Spleen (tissue), 11 donors: ENCODE measurements around the gene EPHA6. TPM values are rescaled to one million over a fixed set of nuclear protein-coding genes. Genes with fewer than 3 reads are reported as not detected.

ENCODE experiments used
- DNase-seq: peaks from one replicate; pipeline ENCODE4 v3.0.0-alpha.2; 2020
- H3K27ac ChIP-seq, 8 donors: fragments of 200-600 bp; sonication (generic) in 7 of 8; 1 replicate in 4 of 8; 2 replicates in 4 of 8; pipeline versions ENCODE4 v1.5.0 to v1.8.0; 2016 to 2021; ENCODE audit warnings: inconsistent platforms in 4 of 8, mild to moderate bottlenecking in 4 of 8, moderate library complexity in 1 of 8
- H3K27me3 ChIP-seq, 7 donors: fragments of 200-600 bp; sonication (generic) in 6 of 7; replicated peaks in 1 of 7; 1 replicate in 4 of 7; 2 replicates in 3 of 7; pipeline versions ENCODE4 v1.5.0 to v1.8.0; 2016 to 2021; ENCODE audit warnings: inconsistent platforms in 3 of 7, mild to moderate bottlenecking in 1 of 7
- H3K36me3 ChIP-seq, 6 donors: fragments of 200-600 bp; sonication (generic) in 5 of 6; 1 replicate in 4 of 6; 2 replicates in 2 of 6; pipeline versions ENCODE4 v1.5.0 to v1.8.0; 2016 to 2021; ENCODE audit warnings: inconsistent platforms in 2 of 6
- H3K4me1 ChIP-seq, 6 donors: fragments of 200-600 bp; sonication (generic) in 5 of 6; 1 replicate in 3 of 6; 2 replicates in 3 of 6; pipeline versions ENCODE4 v1.5.0 to v1.8.0; 2016 to 2021; ENCODE audit warnings: inconsistent platforms in 3 of 6
- H3K4me3 ChIP-seq, 8 donors: fragments of 200-600 bp; sonication (generic) in 7 of 8; 1 replicate in 4 of 8; 2 replicates in 4 of 8; pipeline versions ENCODE4 v1.5.0 to v1.8.0; 2016 to 2021; ENCODE audit warnings: inconsistent platforms in 4 of 8, mild to moderate bottlenecking in 4 of 8, moderate library complexity in 2 of 8
- H3K9me3 ChIP-seq, 8 donors: fragments of 200-600 bp; sonication (generic) in 7 of 8; 1 replicate in 4 of 8; 2 replicates in 4 of 8; pipeline versions ENCODE4 v1.5.0 to v1.8.0; 2016 to 2021; ENCODE audit warnings: inconsistent platforms in 4 of 8
- CTCF ChIP-seq, 11 experiments: fragments of 200-600 bp in 7 of 11; fragments of 450-650 bp in 4 of 11; sonication (generic) in 4 of 11; IDR thresholded peaks in 8 of 11; conservative IDR thresholded peaks in 3 of 11; 1 replicate in 7 of 11; 2 replicates in 4 of 11; pipeline versions ENCODE4 v1.4.0 to v1.8.0; 2016 to 2021; ENCODE audit warnings: antibody characterized with exemption in 11 of 11, inconsistent platforms in 4 of 11, mild to moderate bottlenecking in 1 of 11
- POLR2A ChIP-seq, 3 donors: fragments of 450-650 bp; IDR thresholded peaks; one replicate each; pipeline ENCODE4 v1.5.1; 2017; ENCODE audit warnings: antibody characterized with exemption in 3 of 3, mild to moderate bottlenecking in 1 of 3
- POLR2AphosphoS5 ChIP-seq, 3 donors: sonication (generic); formaldehyde crosslinking; IDR thresholded peaks; one replicate each; pipeline ENCODE4 v1.5.1; 2017; ENCODE audit warnings: antibody characterized with exemption in 3 of 3
- WGBS, 5 donors: extraction: QIAGEN DNeasy Blood & Tissue Kit in 3 of 5; methylation state at CpG; one replicate each; pipeline versions ENCODE4 v1.1.5 to v1.1.7; 2013 to 2018; 5-methylcytosine and 5-hydroxymethylcytosine counted together
- intact Hi-C: fragments of 100-400 bp; cut with DNase I; formaldehyde crosslinking; loops from one replicate; pipeline ENCODE4 v1.15.0; 2023; ENCODE audit warnings: low total_unique reads
- polyA plus RNA-seq, 3 donors: library from polyadenylated mRNA; stranded (reverse); fragments of 200-250 nt; gene quantifications; one replicate each; pipeline ENCODE4 v1.2.1, GENCODE V29; 2013
- total RNA-seq, 7 donors: library from RNA; depleted of rRNA in 3 of 7; stranded (reverse); fragments of >200 nt in 3 of 7; fragmentation: NEBNext Ultra II Directional in 4 of 7; extraction: Animal tissue kit (Norgen Biotek cat#: 25700) in 4 of 7; gene quantifications; one replicate each; pipeline versions ENCODE4 v1.1.0 to v1.2.1, GENCODE V29; 2016 to 2021
- donor health status: healthy with polysubstance abuse.
- donor health status: DM: no; HTN: no; CAD: no; lungs with moderate emphysema.
- donor health status: DM: no; HTN: no; CAD: no.
- donor health status: Bipolar disorder and iron deficiency.
- donor health status: healthy.
- donor health status: DM: no; HTN: no; CAD: no.
- donor health status: DM: yes; HTN: yes; CAD: no.

The EPHA6 gene
- total and polyA plus RNA-seq, 10 donors = 0.44 TPM; not detected in 9

GRCh38 chr3:97232393-97233034 is 418.1 kb downstream of the EPHA6 start:
- no peak overlapping the region for H3K27ac ChIP-seq
- H3K36me3 ChIP-seq = no peaks in the 10 kb centered on the region
- DNase-seq = no peak
- intact Hi-C loops = no loop called here
- peaks cover 0 to 9% (median 0%) of the 10 kb centered on the region in 8 donors for H3K9me3 ChIP-seq
- H3K4me1 ChIP-seq = no peaks in the 10 kb centered on the region
- H3K4me3 ChIP-seq = no peak overlapping the region
- no peak for TF ChIP-seq CTCF (IDR thresholded peaks at IDR 0.05 in 8 of 11, conservative IDR thresholded peaks at IDR 0.05 in 3 of 11)
- TF ChIP-seq POLR2AphosphoS5 (IDR thresholded peaks at IDR 0.05) = no peak
- no peak for TF ChIP-seq POLR2A (IDR thresholded peaks at IDR 0.05)
- no peaks in the 10 kb centered on the region for H3K27me3 ChIP-seq
- 54 to 79% (median 69%) methylated on average over 5 of the region's 5 CpGs for WGBS, 5 donors

GRCh38 chr3:97235179-97235578 is 420.8 kb downstream of the EPHA6 start:
- H3K36me3 ChIP-seq = no peaks in the 10 kb centered on the region
- H3K9me3 ChIP-seq = peaks cover 0 to 9% (median 0%) of the 10 kb centered on the region in 8 donors
- no peaks in the 10 kb centered on the region for H3K27me3 ChIP-seq
- intact Hi-C loops = no loop called here
- no peak for TF ChIP-seq CTCF (IDR thresholded peaks at IDR 0.05 in 8 of 11, conservative IDR thresholded peaks at IDR 0.05 in 3 of 11)
- TF ChIP-seq POLR2A (IDR thresholded peaks at IDR 0.05) = no peak
- no peak for TF ChIP-seq POLR2AphosphoS5 (IDR thresholded peaks at IDR 0.05)
- H3K27ac ChIP-seq = no peak overlapping the region
- H3K4me3 ChIP-seq = no peak overlapping the region
- H3K4me1 ChIP-seq = no peaks in the 10 kb centered on the region
- DNase-seq = no peak

GRCh38 chr3:97235611-97236315 is 421.4 kb downstream of the EPHA6 start:
- TF ChIP-seq POLR2AphosphoS5 (IDR thresholded peaks at IDR 0.05) = no peak
- TF ChIP-seq POLR2A (IDR thresholded peaks at IDR 0.05) = no peak
- TF ChIP-seq CTCF (IDR thresholded peaks at IDR 0.05 in 8 of 11, conservative IDR thresholded peaks at IDR 0.05 in 3 of 11) = no peak
- no peaks in the 10 kb centered on the region for H3K4me1 ChIP-seq
- no peak overlapping the region for H3K27ac ChIP-seq
- peaks cover 0 to 9% (median 0%) of the 10 kb centered on the region in 8 donors for H3K9me3 ChIP-seq
- H3K27me3 ChIP-seq = no peaks in the 10 kb centered on the region
- H3K4me3 ChIP-seq = no peak overlapping the region
- intact Hi-C loops = no loop called here
- H3K36me3 ChIP-seq = no peaks in the 10 kb centered on the region
- DNase-seq = no peak

GRCh38 chr3:97241417-97241816 is 427.0 kb downstream of the EPHA6 start:
- DNase-seq = no peak
- WGBS, 5 donors = 81 to 97% (median 91%) methylated on average over 1 of the region's 1 CpG
- intact Hi-C loops = no loop called here

More at GRCh38 chr3:97241417-97241816, 427.0 kb downstream of the EPHA6 start:
- no peaks in the 10 kb centered on the region for H3K9me3 ChIP-seq
- TF ChIP-seq POLR2A (IDR thresholded peaks at IDR 0.05) = no peak
- TF ChIP-seq CTCF (IDR thresholded peaks at IDR 0.05 in 8 of 11, conservative IDR thresholded peaks at IDR 0.05 in 3 of 11) = no peak
- no peak for TF ChIP-seq POLR2AphosphoS5 (IDR thresholded peaks at IDR 0.05)
- no peaks in the 10 kb centered on the region for H3K36me3 ChIP-seq
- H3K4me1 ChIP-seq = no peaks in the 10 kb centered on the region
- H3K27ac ChIP-seq = no peak overlapping the region
- no peaks in the 10 kb centered on the region for H3K27me3 ChIP-seq
- H3K4me3 ChIP-seq = no peak overlapping the region
